Mesenchymal stem cell (in vitro differentiated cells and primary cell): ENCODE measurements around the gene PFKP.

Experiments
- DNase-seq: peaks from one replicate; pipeline ENCODE4 v3.0.0-alpha.2; 2013
- H2AFZ ChIP-seq: one replicate; pipeline ENCODE4 v1.6.1; 2013; ENCODE audit warnings: low read depth, mild to moderate bottlenecking, control low read depth, inconsistent platforms, low read length, moderate library complexity
- H2AK5ac ChIP-seq: 2 replicates; pipeline ENCODE4 v1.6.1; 2013; ENCODE audit warnings: low read length, moderate library complexity, mild to moderate bottlenecking, inconsistent platforms; ENCODE audit not compliant: severe bottlenecking
- H2BK120ac ChIP-seq: one replicate; pipeline ENCODE4 v1.6.1; 2013; ENCODE audit warnings: low read depth, mild to moderate bottlenecking, inconsistent platforms, low read length, moderate library complexity
- H2BK12ac ChIP-seq, 2 experiments: one replicate each; pipeline ENCODE4 v1.6.1; 2013; ENCODE audit warnings: inconsistent platforms in 2 of 2, low read length in 2 of 2, mild to moderate bottlenecking in 2 of 2, moderate library complexity in 2 of 2, control low read depth in 1 of 2
- H2BK15ac ChIP-seq: one replicate; pipeline ENCODE4 v1.6.1; 2013; ENCODE audit warnings: mild to moderate bottlenecking, low read depth, inconsistent platforms; ENCODE audit not compliant: poor library complexity, severe bottlenecking
- H2BK5ac ChIP-seq: 2 replicates; pipeline ENCODE4 v1.6.1; 2013; ENCODE audit warnings: low read depth, mild to moderate bottlenecking, low read length, control low read depth, inconsistent platforms; ENCODE audit not compliant: poor library complexity, severe bottlenecking
- H3K14ac ChIP-seq, 2 experiments: one replicate each; pipeline ENCODE4 v1.6.1; 2013; ENCODE audit warnings: inconsistent platforms in 2 of 2, low read length in 2 of 2, control low read depth in 1 of 2, mild to moderate bottlenecking in 1 of 2, moderate library complexity in 1 of 2
- H3K18ac ChIP-seq, 2 experiments: one replicate each; pipeline ENCODE4 v1.6.1; 2013; ENCODE audit warnings: inconsistent platforms in 2 of 2, low read length in 2 of 2, control low read depth in 1 of 2, low read depth in 1 of 2, mild to moderate bottlenecking in 1 of 2
- H3K23ac ChIP-seq, 2 experiments: one replicate each; pipeline ENCODE4 v1.6.1; 2013; ENCODE audit warnings: inconsistent platforms in 2 of 2, low read length in 2 of 2, mild to moderate bottlenecking in 2 of 2, moderate library complexity in 2 of 2, control low read depth in 1 of 2
- H3K27ac ChIP-seq: 2 replicates; pipeline ENCODE4 v1.5.1; 2013; ENCODE audit warnings: mild to moderate bottlenecking, moderate library complexity, low read length, control low read depth, inconsistent platforms; ENCODE audit not compliant: poor library complexity, severe bottlenecking
- H3K27me3 ChIP-seq, 2 experiments: 2 replicates each; pipeline versions ENCODE4 v1.6.1 to v1.7.0; 2013; ENCODE audit warnings: low read length in 2 of 2, mild to moderate bottlenecking in 2 of 2, moderate library complexity in 2 of 2, control low read depth in 1 of 2, inconsistent platforms in 1 of 2; ENCODE audit not compliant: control insufficient read depth in 1 of 2, insufficient read depth in 1 of 2
- H3K36me3 ChIP-seq, 2 experiments: 2 replicates each; pipeline versions ENCODE4 v1.6.1 to v1.7.0; 2013; ENCODE audit warnings: low read length in 2 of 2, control low read depth in 1 of 2, inconsistent platforms in 1 of 2, low read depth in 1 of 2, mild to moderate bottlenecking in 1 of 2; ENCODE audit not compliant: insufficient read depth in 2 of 2, control insufficient read depth in 1 of 2
- H3K4ac ChIP-seq, 2 experiments: one replicate each; pipeline ENCODE4 v1.6.1; 2013; ENCODE audit warnings: inconsistent platforms in 2 of 2, low read length in 2 of 2, mild to moderate bottlenecking in 2 of 2, moderate library complexity in 2 of 2, control low read depth in 1 of 2, low read depth in 1 of 2
- H3K4me1 ChIP-seq: 2 replicates; pipeline ENCODE4 v1.6.1; 2013; ENCODE audit warnings: low read depth, low read length, control low read depth; ENCODE audit not compliant: control insufficient read depth, insufficient read depth
- H3K4me2 ChIP-seq: 2 replicates; pipeline ENCODE4 v1.6.1; 2013; ENCODE audit warnings: low read length, mild to moderate bottlenecking, inconsistent platforms; ENCODE audit not compliant: poor library complexity, severe bottlenecking
- H3K4me3 ChIP-seq, 2 experiments: 2 replicates each; pipeline versions ENCODE4 v1.5.1 to v1.7.0; 2013; ENCODE audit warnings: low read length in 2 of 2, mild to moderate bottlenecking in 2 of 2, control low read depth in 1 of 2, low read depth in 1 of 2; ENCODE audit not compliant: insufficient read depth in 1 of 2
- H3K79me1 ChIP-seq: replicated peaks from 2 replicates; pipeline ENCODE4 v1.6.1; 2013; ENCODE audit warnings: mild to moderate bottlenecking, control low read depth, low read length, inconsistent platforms; ENCODE audit not compliant: poor library complexity, severe bottlenecking
- H3K9ac ChIP-seq: 2 replicates; pipeline ENCODE4 v1.7.0; 2013; ENCODE audit warnings: mild to moderate bottlenecking, low read length, moderate library complexity
- H3K9me3 ChIP-seq: 2 replicates; pipeline ENCODE4 v1.7.0; 2013; ENCODE audit warnings: mild to moderate bottlenecking, low read length; ENCODE audit not compliant: control insufficient read depth
- H4K8ac ChIP-seq: one replicate; pipeline ENCODE4 v1.6.1; 2013; ENCODE audit warnings: inconsistent platforms, mild to moderate bottlenecking, low read length, moderate library complexity
- H4K91ac ChIP-seq: one replicate; pipeline ENCODE4 v1.6.1; 2013; ENCODE audit warnings: mild to moderate bottlenecking, low read length, inconsistent platforms
- WGBS: methylation state at CpG from one replicate; pipeline ENCODE4 v1.1.7; 2013; ENCODE audit warnings: mixed read lengths; 5-methylcytosine and 5-hydroxymethylcytosine counted together

The PFKP gene

DNA sequence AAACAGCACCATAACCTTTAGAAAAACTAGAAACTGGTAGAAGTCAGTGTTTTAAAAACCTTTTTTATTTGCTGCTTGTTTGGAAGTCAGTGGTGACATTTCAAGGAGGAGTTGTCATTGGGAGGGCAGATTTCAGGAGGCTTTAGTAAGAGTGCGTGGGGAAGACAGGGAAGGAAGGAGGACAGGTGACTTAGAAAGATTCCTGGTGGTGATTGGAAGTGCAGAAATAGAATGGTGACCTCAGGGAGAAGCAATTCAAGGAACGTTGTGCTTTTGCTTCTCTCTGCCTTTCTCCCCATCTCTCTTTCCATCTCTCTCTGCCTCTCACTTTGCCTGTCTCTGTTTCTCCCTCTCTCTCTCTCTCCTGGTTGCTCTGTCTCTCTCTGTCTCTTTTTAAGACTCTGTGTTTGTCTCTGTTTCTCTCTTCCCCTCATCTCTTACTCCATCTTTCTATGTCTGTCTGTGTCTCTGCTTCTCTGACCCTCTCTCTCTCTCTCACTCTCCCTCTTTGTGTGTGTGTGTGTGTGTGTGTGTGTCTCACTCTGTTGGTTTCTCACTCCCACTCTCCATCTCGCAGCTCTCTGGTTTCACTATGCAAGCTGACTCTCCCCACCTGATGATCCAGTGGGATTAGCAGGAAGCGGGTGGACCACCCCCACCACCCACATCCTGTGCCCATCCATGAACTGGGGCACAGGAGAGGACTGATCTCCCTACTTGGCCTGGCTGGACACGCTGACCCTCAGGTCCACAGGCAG, 10.9 kb upstream of the PFKP start:
- Histone ChIP-seq H2BK120ac (no peak overlapping the region), H3K4me1 (peaks cover 3% of the 10 kb centered on the region), H4K8ac (no peak overlapping the region), H3K79me1 (no peaks in the 10 kb centered on the region), H2BK15ac (no peak overlapping the region), H3K9me3 (no peaks in the 10 kb centered on the region), H3K36me3 (no peaks in the 10 kb centered on the region), H3K14ac (peak overlapping the region in 1 of 2 experiments; percentile 45), H2BK12ac (peak overlapping the region in 1 of 2 experiments; percentile 4), H2AFZ (no peak overlapping the region), H3K27ac (peak overlapping the region; percentile 19), H3K23ac (no peak overlapping the region), H2BK5ac (no peak overlapping the region), H3K4me2 (no peak overlapping the region), H3K27me3 (no peaks in the 10 kb centered on the region), H2AK5ac (peak overlapping the region; percentile 1), H3K9ac (no peak overlapping the region), H3K18ac (peak overlapping the region in 1 of 2 experiments; percentile 25), H3K4me3 (no peak overlapping the region), H3K4ac (no peak overlapping the region), H4K91ac (no peak overlapping the region)
- WGBS = 49% methylated on average over 4 of the region's 5 CpGs
- DNase-seq = peak; percentile 42

DNA sequence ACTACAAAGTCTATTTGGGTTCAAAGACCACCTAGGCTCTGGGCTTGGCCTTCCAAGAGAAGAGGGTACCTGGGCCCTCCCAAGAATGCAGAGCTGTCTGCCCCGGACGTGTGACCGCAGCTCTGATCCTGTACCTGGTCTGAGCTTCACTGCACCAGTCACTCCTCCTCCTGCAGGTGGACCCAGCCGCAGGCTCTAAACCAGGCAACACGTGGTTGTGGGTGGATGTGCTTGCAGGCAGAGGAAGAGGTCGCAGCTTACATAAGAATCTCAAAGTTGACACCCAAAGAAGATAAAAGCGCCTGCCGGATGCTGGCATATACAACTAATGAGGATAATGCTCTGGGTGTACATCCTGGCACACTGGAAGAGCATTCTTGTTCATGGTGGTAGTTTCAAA, 9.4 kb upstream of the PFKP start:
- no peaks in the 10 kb centered on the region for H3K27me3 ChIP-seq
- no peak overlapping the region for H4K91ac ChIP-seq
- H3K79me1 ChIP-seq = no peaks in the 10 kb centered on the region
- no peak overlapping the region for H3K4ac ChIP-seq
- no peaks in the 10 kb centered on the region for H3K9me3 ChIP-seq
- no peak overlapping the region for H3K14ac ChIP-seq
- H4K8ac ChIP-seq = no peak overlapping the region
- no peak overlapping the region for H3K23ac ChIP-seq
- H3K27ac ChIP-seq = no peak overlapping the region
- no peak overlapping the region for H2AFZ ChIP-seq
- no peak overlapping the region for H3K4me2 ChIP-seq
- no peak overlapping the region for H3K18ac ChIP-seq
- no peaks in the 10 kb centered on the region for H3K36me3 ChIP-seq
- peaks cover 3% of the 10 kb centered on the region for H3K4me1 ChIP-seq
- no peak for DNase-seq
- H2BK5ac ChIP-seq = no peak overlapping the region
- H2BK12ac ChIP-seq = no peak overlapping the region
- WGBS = 93% methylated on average over 8 of the region's 8 CpGs
- no peak overlapping the region for H2BK15ac ChIP-seq
- no peak overlapping the region for H3K9ac ChIP-seq
- no peak overlapping the region for H3K4me3 ChIP-seq
- H2AK5ac ChIP-seq = peak overlapping the region; percentile 5
- no peak overlapping the region for H2BK120ac ChIP-seq

DNA sequence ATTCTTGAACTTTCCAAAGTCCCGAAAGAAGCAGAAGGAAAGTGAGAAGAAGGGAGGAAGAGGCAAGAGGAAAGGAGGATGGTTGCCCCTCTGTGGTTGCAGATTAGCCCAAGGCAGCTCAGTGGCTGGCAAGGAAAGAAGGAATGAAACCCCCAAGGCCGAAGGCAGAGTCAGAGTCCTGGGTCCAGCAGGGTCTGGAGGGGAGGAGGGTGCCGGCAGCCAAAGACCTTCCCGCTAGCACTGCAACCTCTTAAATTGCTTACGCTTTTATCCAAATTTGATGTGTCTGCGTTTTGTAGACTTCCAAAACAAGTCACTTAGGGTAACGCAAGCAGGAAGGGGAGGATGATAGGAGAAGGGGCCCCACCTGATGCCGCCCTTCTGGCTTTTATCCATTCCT, 7.4 kb upstream of the PFKP start:
- Histone ChIP-seq H3K36me3 (no peaks in the 10 kb centered on the region), H2BK12ac (no peak overlapping the region), H2BK5ac (no peak overlapping the region), H2AFZ (no peak overlapping the region), H3K4ac (no peak overlapping the region), H3K27ac (no peak overlapping the region), H4K8ac (no peak overlapping the region), H3K9ac (no peak overlapping the region), H3K4me1 (peaks cover 3% of the 10 kb centered on the region), H3K4me2 (no peak overlapping the region), H3K18ac (no peak overlapping the region), H2AK5ac (peak overlapping the region; percentile 24), H3K14ac (no peak overlapping the region), H4K91ac (no peak overlapping the region), H3K9me3 (no peaks in the 10 kb centered on the region), H3K4me3 (no peak overlapping the region), H3K79me1 (no peaks in the 10 kb centered on the region), H3K23ac (no peak overlapping the region), H3K27me3 (peaks cover 0 to 4% of the 10 kb centered on the region in 2 experiments), H2BK120ac (no peak overlapping the region), H2BK15ac (no peak overlapping the region)
- no peak for DNase-seq
- WGBS = 80% methylated on average over 8 of the region's 8 CpGs

DNA sequence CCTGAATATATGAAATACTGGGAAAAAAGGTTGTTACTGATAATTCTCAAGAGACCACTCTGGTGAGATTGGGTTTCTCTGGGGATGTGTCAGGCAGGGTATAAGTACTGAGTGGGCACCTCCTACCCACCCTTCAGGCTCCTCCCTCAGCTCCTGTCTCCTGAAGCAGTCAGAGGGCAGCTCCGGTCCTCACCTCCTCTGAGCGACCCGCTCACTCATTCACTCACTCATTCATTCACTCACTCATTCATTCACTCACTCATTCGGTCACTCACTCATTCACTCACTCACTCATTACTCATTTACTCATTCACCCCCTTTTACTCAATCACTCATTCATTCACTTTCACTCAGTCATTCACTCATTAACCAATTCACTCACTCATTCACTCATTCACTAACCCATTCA, 6.9 kb upstream of the PFKP start:
- Histone ChIP-seq H3K14ac (no peak overlapping the region), H3K79me1 (no peaks in the 10 kb centered on the region), H3K4me1 (peaks cover 3% of the 10 kb centered on the region), H3K27ac (no peak overlapping the region), H3K9me3 (no peaks in the 10 kb centered on the region), H3K4me2 (no peak overlapping the region), H3K4me3 (no peak overlapping the region), H4K8ac (no peak overlapping the region), H3K23ac (no peak overlapping the region), H3K18ac (no peak overlapping the region), H2BK5ac (no peak overlapping the region), H3K9ac (no peak overlapping the region), H2BK120ac (no peak overlapping the region), H2AK5ac (no peak overlapping the region), H3K27me3 (peaks cover 0 to 4% of the 10 kb centered on the region in 2 experiments), H2AFZ (no peak overlapping the region), H3K36me3 (no peaks in the 10 kb centered on the region), H4K91ac (no peak overlapping the region), H3K4ac (no peak overlapping the region), H2BK15ac (no peak overlapping the region), H2BK12ac (no peak overlapping the region)
- WGBS = 91% methylated on average over 4 of the region's 4 CpGs
- no peak for DNase-seq
